ENCODE data around the gene SMOC2. TPM values are rescaled to one million over a fixed set of nuclear protein-coding genes. Genes with fewer than 3 reads are reported as not detected.

SMOC2 gene
- total and polyA plus RNA-seq, 2 of the 13 experiments (the other 11 are each of a cell fraction or from before 2014, with no cell fraction given): not detected

- H3K4me3 ChIP-seq (replicated peaks in 1 of 3; ENCODE audit: insufficient read depth in 1 of 3, low read depth in 2 of 3, low read length in 3 of 3): no peak overlapping the region
- no peak for TF ChIP-seq CTCF (CRISPR knock-in tag; IDR thresholded peaks at IDR 0.05)
- TF ChIP-seq TOE1 (CRISPR knock-in tag; IDR thresholded peaks at IDR 0.05): no peak
- no peak for TF ChIP-seq ZNF343 (CRISPR knock-in tag; IDR thresholded peaks at IDR 0.05)
- TF ChIP-seq MTA1 (CRISPR knock-in tag; IDR thresholded peaks at IDR 0.05; ENCODE audit: borderline replicate concordance): no peak
- TF ChIP-seq ATF4 (CRISPR knock-in tag; IDR thresholded peaks at IDR 0.05): no peak
- no peak for TF ChIP-seq HMG20A (CRISPR knock-in tag; IDR thresholded peaks at IDR 0.05; ENCODE audit: borderline replicate concordance)
- no peak for TF ChIP-seq GFI1 (CRISPR knock-in tag; IDR thresholded peaks at IDR 0.05; ENCODE audit: borderline replicate concordance)
- no peak for TF ChIP-seq KAT8 (CRISPR knock-in tag; IDR thresholded peaks at IDR 0.05)
- TF ChIP-seq SSRP1 (CRISPR knock-in tag; IDR thresholded peaks at IDR 0.05): no peak
- H3K4me2 ChIP-seq (ENCODE audit: low read depth, low read length): no peak overlapping the region
- BruUV-seq (replicated peaks): no TSS peak
- no peak overlapping the region for H2AFZ ChIP-seq (ENCODE audit: low read length)
- H4K20me1 ChIP-seq (ENCODE audit: insufficient read depth, low read length): no peaks in the 10 kb centered on the region; the same call in none of the 2 replicates
- DNase-seq (ENCODE audit: low spot score): no peak
- no peak overlapping the region for H3K9ac ChIP-seq (ENCODE audit: insufficient read depth, low read depth, low read length)
- H3K9me3 ChIP-seq (ENCODE audit: low read length): no peaks in the 10 kb centered on the region
- no peaks in the 10 kb centered on the region for H3K4me1 ChIP-seq (ENCODE audit: insufficient read depth, low read length)
- in situ Hi-C loops (cut with HindIII; ENCODE audit: extremely low pct_ligation_motif_present, low pct_unique_long_range_greater_than_20kb) (no loop called here), intact Hi-C loops (cut with micrococcal nuclease; ENCODE audit: unreplicated experiment) (no loop called here)
- POLR2A ChIA-PET: no interaction called here
- WGBS (ENCODE audit: low lambda C conversion rate): 44% methylated on average over 17 of the region's 17 CpGs
- H3K27me3 ChIP-seq (ENCODE audit: control insufficient read depth in 1 of 2, insufficient read depth in 2 of 2, low read length in 2 of 2): peaks cover 14 to 95% of the 10 kb centered on the region in 2 experiments
- no peak for FAIRE-seq
- ATAC-seq: no peak
- no peaks in the 10 kb centered on the region for H3K79me2 ChIP-seq (ENCODE audit: insufficient read depth, low read length)
- no peaks in the 10 kb centered on the region for H3K36me3 ChIP-seq (replicated peaks in 1 of 2; ENCODE audit: control insufficient read depth in 1 of 2, insufficient read depth in 2 of 2, low read length in 2 of 2)
- CTCF ChIA-PET (ENCODE audit: low intra/inter-chr PET ratio, low total read pairs): no interaction called here
- no peak overlapping the region for H3K27ac ChIP-seq (ENCODE audit: extremely low read length, insufficient read depth, low read length)
Observed at GRCh38 chr6:168413856-168414255, 27.1 kb upstream of the SMOC2 start.

Measured in HepG2 (cell line).